ENCODE data around the gene HPCAL1. TPM values are rescaled to one million over a fixed set of nuclear protein-coding genes. Genes with fewer than 3 reads are reported as not detected.

The HPCAL1 gene
- total RNA-seq, 1 donor: 34.4 TPM

Small RNAs within 50 kb of the gene (small RNA-seq; reads per million reads assigned to genes)
- gene RF00432 (not detected), gene RN7SL66P (not detected), gene SNORA80B (59.0 reads per million, percentile 97 among the genes with 10 or more reads in this experiment)

Other genes starting within 250 kb of the HPCAL1 start
- gene CYS1, start 222.5 kb upstream of the HPCAL1 start, total RNA-seq (ENCODE audit: low replicate concordance): 3.2 and 7.0 TPM in 2 replicates
- 3.3 and 91.4 TPM in 2 replicates for gene RRM2, start 180.2 kb upstream of the HPCAL1 start, total RNA-seq (ENCODE audit: low replicate concordance)
- gene ODC1, start 145.4 kb downstream of the HPCAL1 start, total RNA-seq (ENCODE audit: low replicate concordance): 41.4 and 129 TPM in 2 replicates

All from fibroblast of the aortic adventitia (primary cell).